Thoracic aorta (tissue), 2 donors: Measurements from ENCODE around the gene CHEK2. TPM values are rescaled to one million over a fixed set of nuclear protein-coding genes. Genes with fewer than 3 reads are reported as not detected.

Experiments used
- ATAC-seq: fragments of 150-250 bp; one replicate; pipeline ENCODE4 v1.8.0; 2017; ENCODE audit warnings: low read depth; ENCODE audit not compliant: insufficient number of reproducible peaks, low FRiP score
- DNase-seq: peaks from one replicate; pipeline ENCODE4 v3.0.0-alpha.2; 2020; ENCODE audit warnings: low spot score
- H3K27ac ChIP-seq, 2 donors: fragments of 200-600 bp; sonication (generic); 1 replicate in 1 of 2; 2 replicates in 1 of 2; pipeline ENCODE4 v1.5.1; 2016; ENCODE audit warnings: mild to moderate bottlenecking in 2 of 2, moderate library complexity in 2 of 2
- H3K27me3 ChIP-seq: fragments of 200-600 bp; sonication (generic); replicated peaks from 2 replicates; pipeline ENCODE4 v1.6.0; 2016; ENCODE audit warnings: mild to moderate bottlenecking; ENCODE audit not compliant: insufficient read depth
- H3K36me3 ChIP-seq: fragments of 200-600 bp; sonication (generic); one replicate; pipeline ENCODE4 v1.5.1; 2016
- H3K4me1 ChIP-seq, 2 donors: fragments of 200-600 bp; sonication (generic); 1 replicate in 1 of 2; 2 replicates in 1 of 2; pipeline versions ENCODE4 v1.5.1 to v1.6.0; 2016; ENCODE audit warnings: low read depth in 2 of 2, mild to moderate bottlenecking in 1 of 2; ENCODE audit not compliant: control insufficient read depth in 1 of 2
- H3K4me3 ChIP-seq: fragments of 200-600 bp; sonication (generic); 2 replicates; pipeline ENCODE4 v1.5.1; 2016; ENCODE audit warnings: mild to moderate bottlenecking
- H3K9me3 ChIP-seq: fragments of 200-600 bp; sonication (generic); 2 replicates; pipeline ENCODE4 v1.5.1; 2016
- total RNA-seq, 2 donors: library from RNA; depleted of rRNA; stranded (reverse); fragments of >200 nt; gene quantifications; one replicate each; pipeline versions ENCODE4 v1.1.0 to v1.2.3, GENCODE V29; 2016
- TF ChIP-seq, protein P1 (sequence below): fragments of 200-600 bp; sonication (generic); IDR thresholded peaks from one replicate; pipeline ENCODE4 v1.5.1; 2019; ENCODE audit warnings: antibody characterized with exemption

Gene CHEK2
- total RNA-seq, 2 donors from 2014 or later: 7.9 to 8.3 TPM

DNA sequence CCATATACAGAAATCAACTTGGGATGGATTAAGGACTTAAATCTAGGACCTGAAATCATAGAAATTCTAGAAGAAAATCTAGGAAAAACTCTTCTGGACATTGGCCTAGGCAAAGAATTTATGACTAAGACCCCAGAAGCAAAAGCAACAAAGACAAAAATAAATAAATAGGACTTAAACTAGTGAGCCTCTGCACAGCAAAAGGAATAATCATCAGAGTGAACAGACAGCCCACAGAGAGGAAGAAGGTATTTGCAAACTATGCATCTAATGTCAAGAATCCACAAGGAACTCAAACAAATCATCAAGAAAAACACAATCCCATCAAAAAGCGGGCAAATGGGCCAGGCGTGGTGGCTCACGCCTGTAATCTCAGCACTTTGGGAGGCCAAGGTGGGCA lies 94.4 kb downstream of the CHEK2 start:
- no peak for DNase-seq
- no peaks in the 10 kb centered on the region for H3K36me3 ChIP-seq
- no peak overlapping the region for H3K27ac ChIP-seq
- H3K27me3 ChIP-seq: no peaks in the 10 kb centered on the region
- H3K4me1 ChIP-seq: no peaks in the 10 kb centered on the region
- TF ChIP-seq, protein P1, sequence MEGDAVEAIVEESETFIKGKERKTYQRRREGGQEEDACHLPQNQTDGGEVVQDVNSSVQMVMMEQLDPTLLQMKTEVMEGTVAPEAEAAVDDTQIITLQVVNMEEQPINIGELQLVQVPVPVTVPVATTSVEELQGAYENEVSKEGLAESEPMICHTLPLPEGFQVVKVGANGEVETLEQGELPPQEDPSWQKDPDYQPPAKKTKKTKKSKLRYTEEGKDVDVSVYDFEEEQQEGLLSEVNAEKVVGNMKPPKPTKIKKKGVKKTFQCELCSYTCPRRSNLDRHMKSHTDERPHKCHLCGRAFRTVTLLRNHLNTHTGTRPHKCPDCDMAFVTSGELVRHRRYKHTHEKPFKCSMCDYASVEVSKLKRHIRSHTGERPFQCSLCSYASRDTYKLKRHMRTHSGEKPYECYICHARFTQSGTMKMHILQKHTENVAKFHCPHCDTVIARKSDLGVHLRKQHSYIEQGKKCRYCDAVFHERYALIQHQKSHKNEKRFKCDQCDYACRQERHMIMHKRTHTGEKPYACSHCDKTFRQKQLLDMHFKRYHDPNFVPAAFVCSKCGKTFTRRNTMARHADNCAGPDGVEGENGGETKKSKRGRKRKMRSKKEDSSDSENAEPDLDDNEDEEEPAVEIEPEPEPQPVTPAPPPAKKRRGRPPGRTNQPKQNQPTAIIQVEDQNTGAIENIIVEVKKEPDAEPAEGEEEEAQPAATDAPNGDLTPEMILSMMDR: no peak
- no peak overlapping the region for H3K4me3 ChIP-seq
- no peaks in the 10 kb centered on the region for H3K9me3 ChIP-seq
- no peak for ATAC-seq

DNA sequence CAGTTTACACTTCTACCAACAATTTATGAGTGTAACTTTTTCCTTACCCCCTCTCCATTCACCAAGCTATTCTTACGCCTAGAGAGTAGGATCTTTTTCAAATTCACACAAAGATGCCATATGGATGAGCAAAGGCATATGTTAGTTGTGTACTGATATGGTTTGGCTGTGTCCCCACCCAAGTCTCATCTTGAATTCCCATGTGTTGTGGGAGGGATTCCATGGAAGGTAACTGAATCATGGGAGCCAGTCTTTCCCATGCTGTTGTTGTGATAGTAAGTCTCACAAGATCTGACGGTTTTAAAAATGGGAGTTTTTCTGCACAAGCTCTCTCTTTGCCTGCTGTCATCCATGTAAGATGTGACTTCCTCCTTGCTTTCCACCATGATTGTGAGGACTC lies 102.3 kb downstream of the CHEK2 start:
- Histone ChIP-seq H3K4me3 (no peak overlapping the region), H3K27me3 (no peaks in the 10 kb centered on the region), H3K4me1 (no peaks in the 10 kb centered on the region), H3K36me3 (no peaks in the 10 kb centered on the region), H3K27ac (no peak overlapping the region), H3K9me3 (no peaks in the 10 kb centered on the region)
- DNase-seq (no peak), ATAC-seq (no peak)
- TF ChIP-seq, protein P1: no peak

Other genes starting within 250 kb of the CHEK2 start
- gene TTC28, start 62.0 kb downstream of the CHEK2 start, total RNA-seq: 100 to 1,000 TPM in 1 of 2 donors, 10 to 100 TPM in 1; 94.2 to 170 TPM
- 10 to 100 TPM in 1 of 2 donors, 1 to 10 TPM in 1; 9.3 to 11.9 TPM for gene HSCB, start 219 bp upstream of the CHEK2 start, total RNA-seq
- gene CCDC117, start 30.9 kb upstream of the CHEK2 start, total RNA-seq: 10 to 100 TPM; 15.2 to 18.4 TPM
- 100 to 1,000 TPM; 176 to 282 TPM for gene XBP1, start 58.7 kb upstream of the CHEK2 start, total RNA-seq
- 10 to 100 TPM; 17.2 to 23.1 TPM for gene ZNRF3, start 141.8 kb upstream of the CHEK2 start, total RNA-seq